ENCODE measurements around the gene TXNRD3.

DNA sequence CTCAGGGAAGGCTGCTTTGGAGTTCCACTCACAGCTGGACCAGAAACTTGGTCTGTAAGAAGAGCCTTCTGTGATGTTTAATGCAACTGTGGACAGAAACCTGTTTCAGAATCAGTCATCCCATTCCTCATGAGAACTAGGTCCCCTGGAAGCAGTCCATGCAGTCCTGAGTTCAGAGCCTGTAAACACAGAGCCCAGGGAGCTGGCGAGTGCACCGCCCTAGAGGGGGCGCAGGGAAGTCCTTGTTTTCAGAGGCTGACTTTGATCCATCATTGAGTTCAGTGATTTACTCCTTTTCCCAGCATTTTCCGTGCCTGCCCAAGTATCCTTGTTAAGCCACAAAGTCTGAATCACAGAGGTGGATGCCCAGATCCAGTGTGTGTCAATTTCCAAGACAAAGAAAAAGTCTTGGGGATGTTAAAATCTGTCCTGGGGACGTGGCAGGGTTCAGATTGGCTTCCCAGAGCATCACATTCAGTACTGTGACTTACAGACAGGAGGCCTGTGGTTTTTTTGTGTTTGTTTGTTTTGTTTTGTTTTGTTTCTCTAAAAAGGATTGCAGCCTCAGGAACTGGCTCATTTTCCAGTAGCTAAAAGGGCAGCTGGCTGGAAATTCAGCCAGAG is 9.8 kb upstream of the TXNRD3 start:
- TF ChIP-seq, protein P1, sequence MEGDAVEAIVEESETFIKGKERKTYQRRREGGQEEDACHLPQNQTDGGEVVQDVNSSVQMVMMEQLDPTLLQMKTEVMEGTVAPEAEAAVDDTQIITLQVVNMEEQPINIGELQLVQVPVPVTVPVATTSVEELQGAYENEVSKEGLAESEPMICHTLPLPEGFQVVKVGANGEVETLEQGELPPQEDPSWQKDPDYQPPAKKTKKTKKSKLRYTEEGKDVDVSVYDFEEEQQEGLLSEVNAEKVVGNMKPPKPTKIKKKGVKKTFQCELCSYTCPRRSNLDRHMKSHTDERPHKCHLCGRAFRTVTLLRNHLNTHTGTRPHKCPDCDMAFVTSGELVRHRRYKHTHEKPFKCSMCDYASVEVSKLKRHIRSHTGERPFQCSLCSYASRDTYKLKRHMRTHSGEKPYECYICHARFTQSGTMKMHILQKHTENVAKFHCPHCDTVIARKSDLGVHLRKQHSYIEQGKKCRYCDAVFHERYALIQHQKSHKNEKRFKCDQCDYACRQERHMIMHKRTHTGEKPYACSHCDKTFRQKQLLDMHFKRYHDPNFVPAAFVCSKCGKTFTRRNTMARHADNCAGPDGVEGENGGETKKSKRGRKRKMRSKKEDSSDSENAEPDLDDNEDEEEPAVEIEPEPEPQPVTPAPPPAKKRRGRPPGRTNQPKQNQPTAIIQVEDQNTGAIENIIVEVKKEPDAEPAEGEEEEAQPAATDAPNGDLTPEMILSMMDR (IDR thresholded peaks at IDR 0.05; ENCODE audit: low read length): no peak
- no peak for TF ChIP-seq EZH2 (optimal IDR thresholded peaks at IDR 0.05; ENCODE audit: low read depth, low read length)
